Keratinocyte (primary cell): ENCODE measurements around the gene C9orf43. TPM values are rescaled to one million over a fixed set of nuclear protein-coding genes. Genes with fewer than 3 reads are reported as not detected.
"Not testable (repeated sequence)": the region's sequence is repeated elsewhere in the genome, so short reads cannot be mapped to it uniquely, and the experiment has no call there.

ENCODE experiments used
- DNase-seq: peaks from one replicate; pipeline ENCODE4 v3.0.0-alpha.2; 2011; ENCODE audit warnings: low read depth, missing footprints, low spot score
- FAIRE-seq: peaks from 2 replicates; lab custom pipeline; 2011; peaks lifted over from hg19 to GRCh38; lab: Jason Lieb, UNC
- H2AFZ ChIP-seq: 2 replicates; pipeline ENCODE4 v1.6.0; 2012; ENCODE audit warnings: low read length, control low read depth, inconsistent platforms; ENCODE audit not compliant: control insufficient read depth
- H3K27ac ChIP-seq: 2 replicates; pipeline ENCODE4 v1.5.1; 2011; ENCODE audit warnings: low read length; ENCODE audit not compliant: control insufficient read depth, insufficient read depth
- H3K27me3 ChIP-seq: 3 replicates; pipeline ENCODE4 v1.6.0; 2011; ENCODE audit warnings: low read length; ENCODE audit not compliant: control insufficient read depth, insufficient read depth; ENCODE audit errors: extremely low read depth
- H3K36me3 ChIP-seq, 2 experiments: 2 replicates in 1 of 2; 3 replicates in 1 of 2; pipeline ENCODE4 v1.5.1; 2011; ENCODE audit warnings: low read length in 2 of 2, mild to moderate bottlenecking in 1 of 2; ENCODE audit not compliant: control insufficient read depth in 2 of 2, insufficient read depth in 2 of 2; ENCODE audit errors: extremely low read depth in 1 of 2
- H3K4me1 ChIP-seq: 3 replicates; pipeline ENCODE4 v1.5.1; 2011; ENCODE audit warnings: low read length; ENCODE audit not compliant: control insufficient read depth, insufficient read depth; ENCODE audit errors: extremely low read depth
- H3K4me2 ChIP-seq: 3 replicates; pipeline ENCODE4 v1.6.0; 2011; ENCODE audit warnings: low read depth, low read length; ENCODE audit not compliant: control insufficient read depth, insufficient read depth; ENCODE audit errors: extremely low read depth
- H3K4me3 ChIP-seq, 3 experiments: fragments of 200-600 bp in 1 of 3; sonication (generic) in 1 of 3; 2 replicates in 2 of 3; 3 replicates in 1 of 3; pipeline ENCODE4 v1.5.1; 2011 to 2016; ENCODE audit warnings: low read length in 3 of 3, mild to moderate bottlenecking in 3 of 3, control low read depth in 2 of 3, inconsistent platforms in 1 of 3, low read depth in 1 of 3, mixed read lengths in 1 of 3, mixed run types in 1 of 3, moderate library complexity in 1 of 3; ENCODE audit not compliant: control insufficient read depth in 2 of 3, insufficient read depth in 2 of 3; ENCODE audit errors: extremely low read depth in 1 of 3
- H3K79me2 ChIP-seq: 2 replicates; pipeline ENCODE4 v1.6.0; 2012; ENCODE audit warnings: low read length; ENCODE audit not compliant: control insufficient read depth, insufficient read depth
- H3K9ac ChIP-seq: 3 replicates; pipeline ENCODE4 v1.6.0; 2011; ENCODE audit warnings: low read length; ENCODE audit not compliant: control insufficient read depth, insufficient read depth; ENCODE audit errors: extremely low read depth
- H3K9me1 ChIP-seq: 3 replicates; pipeline ENCODE4 v1.6.0; 2011; ENCODE audit warnings: low read length; ENCODE audit not compliant: control insufficient read depth, insufficient read depth; ENCODE audit errors: extremely low read depth
- H3K9me3 ChIP-seq: 2 replicates; pipeline ENCODE4 v1.5.1; 2012; ENCODE audit warnings: low read depth, low read length; ENCODE audit not compliant: control insufficient read depth
- H4K20me1 ChIP-seq: 3 replicates; pipeline ENCODE4 v1.6.0; 2011; ENCODE audit warnings: low read length; ENCODE audit not compliant: control insufficient read depth, insufficient read depth; ENCODE audit errors: extremely low read depth
- CTCF ChIP-seq, 3 experiments: IDR thresholded peaks in 1 of 3; conservative IDR thresholded peaks in 1 of 3; optimal IDR thresholded peaks in 1 of 3; 2 replicates in 2 of 3; 3 replicates in 1 of 3; pipeline versions ENCODE3 to v1.5.1; 2011; ENCODE audit warnings: low read length in 3 of 3, mild to moderate bottlenecking in 3 of 3, moderate library complexity in 2 of 3, control low read depth in 1 of 3, inconsistent platforms in 1 of 3; ENCODE audit not compliant: insufficient read depth in 2 of 3; ENCODE audit errors: extremely low read depth in 1 of 3
- EZH2 ChIP-seq: IDR thresholded peaks from one replicate; pipeline ENCODE4 v1.6.1; 2012; ENCODE audit warnings: inconsistent platforms, mild to moderate bottlenecking, low read length, moderate library complexity
- dilution Hi-C: fragments of 300-500 bp; cut with MboI; formaldehyde crosslinking; loops from one replicate; pipeline ENCODE4 v1.7.0; 2020; ENCODE audit warnings: low sequenced_read_pairs; ENCODE audit not compliant: extremely low pct_ligation_motif_present
- polyA plus RNA-seq, 5 experiments: library from polyadenylated mRNA; depleted of rRNA in 3 of 5; stranded (reverse) in 3 of 5; stranded (forward) in 1 of 5; unstranded in 1 of 5; fragments of >200 nt; gene quantifications; 1 replicate in 1 of 5; 2 replicates in 3 of 5; 3 replicates in 1 of 5; pipeline versions ENCODE4 v1.2.1 to v1.2.3, GENCODE V29; 2011 to 2012; ENCODE audit warnings: missing spikeins in 2 of 5, low read depth in 1 of 5, low replicate concordance in 1 of 5

Gene C9orf43
- polyA plus RNA-seq, 1 donor (not counting 4 experiments of a cell fraction or from before 2014, with no cell fraction given): 0.75 TPM

DNA sequence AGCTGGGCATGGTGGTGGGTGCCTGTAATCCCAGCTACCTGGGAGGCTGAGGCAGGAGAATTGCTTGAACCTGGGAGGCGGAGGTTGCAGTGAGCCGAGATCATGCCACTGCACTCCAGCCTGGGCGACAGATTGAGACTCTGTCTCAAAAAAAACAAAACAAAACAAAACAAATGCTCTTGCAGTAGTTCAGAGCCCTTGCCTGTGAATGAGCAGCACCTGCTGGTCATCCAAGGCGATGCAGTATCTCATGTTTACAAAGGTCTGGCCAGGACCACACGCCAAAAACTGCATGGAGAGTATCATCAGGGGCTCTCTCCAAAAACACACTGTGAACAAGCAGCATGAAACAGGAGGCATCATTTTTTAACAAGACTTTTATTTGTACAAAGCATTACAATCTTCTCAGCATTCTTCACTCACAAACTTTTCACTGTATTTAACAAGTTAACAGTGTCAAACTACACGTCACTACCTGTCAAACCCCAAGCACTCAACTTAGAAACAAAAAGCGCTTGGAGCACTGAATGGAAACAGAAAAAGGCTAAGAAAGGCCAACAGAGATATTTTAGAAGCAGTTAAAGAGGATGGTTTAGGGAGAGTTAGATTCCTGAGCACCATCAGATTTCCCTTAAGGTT lies 3.6 kb upstream of the C9orf43 start:
- DNase-seq: peak; percentile 35
- not testable (repeated sequence) for H4K20me1 ChIP-seq, H3K4me3 ChIP-seq, H3K27me3 ChIP-seq, H3K4me2 ChIP-seq, H3K9me1 ChIP-seq, FAIRE-seq, H3K27ac ChIP-seq, H2AFZ ChIP-seq, H3K4me1 ChIP-seq, H3K9ac ChIP-seq, H3K9me3 ChIP-seq
- Histone ChIP-seq H3K79me2 (peaks cover 21% of the 10 kb centered on the region), H3K36me3 (peaks cover 4 to 18% of the 10 kb centered on the region in 2 experiments)
- dilution Hi-C loops: loop anchor here (10.0 kb wide), 1 partner anchor 62 kb away; the partner anchor contains the start of genes BSPRY and WDR31
- TF ChIP-seq CTCF (optimal IDR thresholded peaks at IDR 0.05 in 1 of 3, IDR thresholded peaks at IDR 0.05 in 1 of 3, conservative IDR thresholded peaks at IDR 0.05 in 1 of 3; ENCODE audit: extremely low read depth in 1 of 3, insufficient read depth in 2 of 3, low read length in 3 of 3): peak; percentile 82 to 84 (median 83)

- Histone ChIP-seq H3K27ac (peak overlapping the region; percentile 99), H3K9ac (peak overlapping the region; percentile 97), H2AFZ (peak overlapping the region; percentile 92), H3K9me3 (no peaks in the 10 kb centered on the region), H3K4me3 (peak overlapping the region; percentile 74 to 98 (median 93)), H4K20me1 (no peaks in the 10 kb centered on the region), H3K79me2 (peaks cover 21% of the 10 kb centered on the region), H3K27me3 (no peaks in the 10 kb centered on the region), H3K9me1 (no peaks in the 10 kb centered on the region), H3K4me1 (peaks cover 4% of the 10 kb centered on the region), H3K4me2 (peak overlapping the region; percentile 88), H3K36me3 (peaks cover 4 to 18% of the 10 kb centered on the region in 2 experiments)
- no peak for DNase-seq
- dilution Hi-C loops: loop anchor here (10.0 kb wide), 1 partner anchor 65 kb away; the partner anchor contains the start of genes BSPRY and WDR31
- no peak for TF ChIP-seq EZH2
- no peak for TF ChIP-seq CTCF (optimal IDR thresholded peaks at IDR 0.05 in 1 of 3, IDR thresholded peaks at IDR 0.05 in 1 of 3, conservative IDR thresholded peaks at IDR 0.05 in 1 of 3; ENCODE audit: extremely low read depth in 1 of 3, insufficient read depth in 2 of 3, low read length in 3 of 3)
- no peak for FAIRE-seq
Measured at GRCh38 chr9:113409481-113409880, 1.1 kb upstream of the C9orf43 start.
